Endodermal cell (in vitro differentiated cells): Measurements from ENCODE around the gene NEGR1. TPM values are rescaled to one million over a fixed set of nuclear protein-coding genes. Genes with fewer than 3 reads are reported as not detected.
"Not testable (repeated sequence)": the region's sequence is repeated elsewhere in the genome, so short reads cannot be mapped to it uniquely, and the experiment has no call there.

Source experiments
- DNase-seq: peaks from one replicate; pipeline ENCODE4 v3.0.0-alpha.2; 2017
- H3K27ac ChIP-seq: 2 replicates; pipeline ENCODE4 v1.5.1; 2013; ENCODE audit warnings: mild to moderate bottlenecking, low read depth, low read length, moderate library complexity
- H3K27me3 ChIP-seq: 2 replicates; pipeline ENCODE4 v1.6.1; 2013; ENCODE audit warnings: mild to moderate bottlenecking, low read length, moderate library complexity; ENCODE audit not compliant: insufficient read depth, control insufficient read depth, poor library complexity, severe bottlenecking
- H3K36me3 ChIP-seq: 2 replicates; pipeline ENCODE4 v1.7.0; 2013; ENCODE audit warnings: mild to moderate bottlenecking, low read length, moderate library complexity; ENCODE audit not compliant: control insufficient read depth, insufficient read depth
- H3K4me1 ChIP-seq: one replicate; pipeline ENCODE4 v1.7.0; 2013; ENCODE audit warnings: low read length; ENCODE audit not compliant: control insufficient read depth, insufficient read depth
- H3K4me3 ChIP-seq: 2 replicates; pipeline ENCODE4 v1.5.1; 2013; ENCODE audit warnings: mild to moderate bottlenecking, low read length, moderate library complexity
- H3K9ac ChIP-seq: 2 replicates; pipeline ENCODE4 v1.6.1; 2013; ENCODE audit warnings: mild to moderate bottlenecking, low read length, moderate library complexity; ENCODE audit not compliant: poor library complexity, severe bottlenecking; ENCODE audit errors: extremely low read depth
- H3K9me3 ChIP-seq: 2 replicates; pipeline ENCODE4 v1.6.1; 2013; ENCODE audit warnings: mild to moderate bottlenecking, low read length, moderate library complexity; ENCODE audit not compliant: control insufficient read depth
- H3K27ac Mint-ChIP-seq: 2 replicates; pipeline ENCODE4 v1.8.0; 2020; ENCODE audit warnings: mixed read lengths
- H3K27me3 Mint-ChIP-seq: 2 replicates; pipeline ENCODE4 v1.8.0; 2021; ENCODE audit warnings: mild to moderate bottlenecking, mixed read lengths; ENCODE audit not compliant: insufficient read depth
- H3K36me3 Mint-ChIP-seq: 2 replicates; pipeline ENCODE4 v1.8.0; 2020; ENCODE audit warnings: low read depth, mixed read lengths
- H3K4me1 Mint-ChIP-seq: 2 replicates; pipeline ENCODE4 v1.8.0; 2020; ENCODE audit warnings: mixed read lengths
- H3K4me3 Mint-ChIP-seq: 2 replicates; pipeline ENCODE4 v1.8.0; 2020; ENCODE audit warnings: mild to moderate bottlenecking, moderate library complexity, mixed read lengths
- H3K9me3 Mint-ChIP-seq: 2 replicates; pipeline ENCODE4 v1.8.0; 2020; ENCODE audit warnings: mild to moderate bottlenecking, mixed read lengths
- WGBS, 2 experiments: methylation state at CpG; one replicate each; pipeline versions ENCODE4 v1.1.5 to v1.1.7; 2013; ENCODE audit warnings: missing lambda C conversion rate in 2 of 2, mixed read lengths in 1 of 2; ENCODE audit not compliant: insufficient coverage in 1 of 2, insufficient read length in 1 of 2; 5-methylcytosine and 5-hydroxymethylcytosine counted together
- total RNA-seq, 2 donors: library from RNA; stranded (reverse); fragmentation: NEBNext Ultra II Directional in 1 of 2; extraction: Animal tissue kit (Norgen Biotek cat#: 25700) in 1 of 2; gene quantifications; 2 replicates in 1 of 2; 3 replicates in 1 of 2; pipeline ENCODE4 v1.2.1, GENCODE V29; 2021
- TF ChIP-seq, protein P1 (sequence below): fragments of 200-600 bp; sonication (generic); conservative IDR thresholded peaks from 2 replicates; pipeline ENCODE4 v1.5.0; 2021; ENCODE audit warnings: antibody characterized with exemption, mild to moderate bottlenecking

Gene NEGR1
- total RNA-seq, 2 donors from 2014 or later, result 1.5 to 2.1 TPM

- Mint-ChIP-seq H3K27ac (no peak overlapping the region), H3K36me3 (no peaks in the 10 kb centered on the region), H3K27me3 (no peaks in the 10 kb centered on the region), H3K4me1 (no peaks in the 10 kb centered on the region), H3K4me3 (no peak overlapping the region), H3K9me3 (no peaks in the 10 kb centered on the region)
- WGBS, 2 experiments, result 62% methylated on average over 1 of the region's 2 CpGs; no CpG with 5 or more reads in 1 of the 2 experiments
- Histone ChIP-seq H3K27me3 (no peaks in the 10 kb centered on the region), H3K36me3 (no peaks in the 10 kb centered on the region), H3K4me1 (no peaks in the 10 kb centered on the region), H3K4me3 (no peak overlapping the region), H3K27ac (no peak overlapping the region), H3K9me3 (no peaks in the 10 kb centered on the region), H3K9ac (no peak overlapping the region)
- DNase-seq, result no peak
- TF ChIP-seq, protein P1, sequence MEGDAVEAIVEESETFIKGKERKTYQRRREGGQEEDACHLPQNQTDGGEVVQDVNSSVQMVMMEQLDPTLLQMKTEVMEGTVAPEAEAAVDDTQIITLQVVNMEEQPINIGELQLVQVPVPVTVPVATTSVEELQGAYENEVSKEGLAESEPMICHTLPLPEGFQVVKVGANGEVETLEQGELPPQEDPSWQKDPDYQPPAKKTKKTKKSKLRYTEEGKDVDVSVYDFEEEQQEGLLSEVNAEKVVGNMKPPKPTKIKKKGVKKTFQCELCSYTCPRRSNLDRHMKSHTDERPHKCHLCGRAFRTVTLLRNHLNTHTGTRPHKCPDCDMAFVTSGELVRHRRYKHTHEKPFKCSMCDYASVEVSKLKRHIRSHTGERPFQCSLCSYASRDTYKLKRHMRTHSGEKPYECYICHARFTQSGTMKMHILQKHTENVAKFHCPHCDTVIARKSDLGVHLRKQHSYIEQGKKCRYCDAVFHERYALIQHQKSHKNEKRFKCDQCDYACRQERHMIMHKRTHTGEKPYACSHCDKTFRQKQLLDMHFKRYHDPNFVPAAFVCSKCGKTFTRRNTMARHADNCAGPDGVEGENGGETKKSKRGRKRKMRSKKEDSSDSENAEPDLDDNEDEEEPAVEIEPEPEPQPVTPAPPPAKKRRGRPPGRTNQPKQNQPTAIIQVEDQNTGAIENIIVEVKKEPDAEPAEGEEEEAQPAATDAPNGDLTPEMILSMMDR, result no peak
These were observed 19.6 kb downstream of the NEGR1 start for GRCh38 chr1:72262735-72263134.

DNA sequence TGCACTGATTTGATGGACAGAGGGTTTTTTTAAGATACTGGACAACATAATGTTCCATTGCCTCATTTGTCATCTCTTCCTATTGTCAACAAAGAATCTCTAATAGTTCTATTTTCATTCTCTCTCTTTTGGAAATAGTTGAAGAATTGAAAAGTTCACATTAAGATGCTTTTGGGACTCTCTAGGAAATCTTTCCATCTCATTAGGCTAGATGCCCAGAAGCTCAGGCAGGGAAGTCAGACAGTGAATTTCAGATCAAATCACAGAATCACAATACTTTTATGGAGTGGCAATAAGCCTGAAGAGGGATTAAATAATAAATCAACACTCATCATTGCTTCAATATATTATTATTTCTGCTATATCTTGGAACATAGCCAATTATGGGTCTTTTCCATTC, 29.2 kb downstream of the NEGR1 start:
- Histone ChIP-seq H3K9ac (no peak overlapping the region), H3K4me3 (no peak overlapping the region), H3K27me3 (no peaks in the 10 kb centered on the region), H3K4me1 (no peaks in the 10 kb centered on the region), H3K36me3 (no peaks in the 10 kb centered on the region), H3K9me3 (no peaks in the 10 kb centered on the region), H3K27ac (no peak overlapping the region)
- TF ChIP-seq, protein P1, result no peak
- Mint-ChIP-seq H3K36me3 (no peaks in the 10 kb centered on the region), H3K27ac (no peak overlapping the region), H3K4me1 (no peaks in the 10 kb centered on the region), H3K9me3 (no peaks in the 10 kb centered on the region), H3K4me3 (no peak overlapping the region), H3K27me3 (peaks cover 4% of the 10 kb centered on the region)
- DNase-seq, result no peak

DNA sequence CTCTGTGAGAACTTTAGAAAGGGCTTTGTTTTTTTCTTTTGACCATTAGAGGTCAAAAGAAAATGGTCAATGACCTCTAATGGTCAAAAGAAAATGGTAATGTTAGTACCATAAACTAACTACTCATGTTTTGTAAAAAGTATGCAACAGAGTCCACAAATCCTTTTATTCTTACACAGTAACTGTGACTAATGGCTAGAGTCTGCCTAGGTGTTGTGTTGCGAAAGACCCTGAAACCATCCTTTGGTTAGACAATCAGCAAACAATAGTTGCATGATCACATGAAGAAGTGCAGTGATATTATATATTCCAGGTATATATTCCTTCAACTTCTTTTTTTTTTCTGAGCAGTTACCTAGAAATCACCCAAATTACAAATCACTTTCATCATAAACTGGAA, 40.9 kb downstream of the NEGR1 start:
- H3K4me3 ChIP-seq, result no peak overlapping the region
- TF ChIP-seq, protein P1, result no peak
- Mint-ChIP-seq H3K4me3 (no peak overlapping the region), H3K36me3 (no peaks in the 10 kb centered on the region), H3K27me3 (no peaks in the 10 kb centered on the region), H3K27ac (no peak overlapping the region), H3K9me3 (no peaks in the 10 kb centered on the region), H3K4me1 (no peaks in the 10 kb centered on the region)
- H3K27ac ChIP-seq, result no peak overlapping the region
- no peaks in the 10 kb centered on the region for H3K36me3 ChIP-seq
- 100% methylated on average over 1 of the region's 1 CpG; no CpG with 5 or more reads in 1 of the 2 experiments for WGBS, 2 experiments
- DNase-seq, result no peak
- H3K9ac ChIP-seq, result no peak overlapping the region
- no peaks in the 10 kb centered on the region for H3K27me3 ChIP-seq
- H3K4me1 ChIP-seq, result no peaks in the 10 kb centered on the region
- H3K9me3 ChIP-seq, result no peaks in the 10 kb centered on the region

GRCh38 chr1:72235931-72236330, 46.4 kb downstream of the NEGR1 start:
- H3K36me3 ChIP-seq, H3K27ac Mint-ChIP-seq, H3K9ac ChIP-seq, H3K27me3 Mint-ChIP-seq, H3K9me3 ChIP-seq, H3K4me3 Mint-ChIP-seq, H3K4me1 ChIP-seq, H3K4me1 Mint-ChIP-seq, H3K9me3 Mint-ChIP-seq, H3K27me3 ChIP-seq, H3K36me3 Mint-ChIP-seq, H3K4me3 ChIP-seq, H3K27ac ChIP-seq, DNase-seq: not testable (repeated sequence)
